GM19099 (cell line): ENCODE results near the gene USH2A.

Experiments
- POLR2A ChIP-seq: IDR thresholded peaks from 3 replicates; pipeline ENCODE4 v1.6.1; 2011; ENCODE audit warnings: low read depth; ENCODE audit not compliant: insufficient read length; ENCODE audit errors: extremely low read depth

The USH2A gene

DNA sequence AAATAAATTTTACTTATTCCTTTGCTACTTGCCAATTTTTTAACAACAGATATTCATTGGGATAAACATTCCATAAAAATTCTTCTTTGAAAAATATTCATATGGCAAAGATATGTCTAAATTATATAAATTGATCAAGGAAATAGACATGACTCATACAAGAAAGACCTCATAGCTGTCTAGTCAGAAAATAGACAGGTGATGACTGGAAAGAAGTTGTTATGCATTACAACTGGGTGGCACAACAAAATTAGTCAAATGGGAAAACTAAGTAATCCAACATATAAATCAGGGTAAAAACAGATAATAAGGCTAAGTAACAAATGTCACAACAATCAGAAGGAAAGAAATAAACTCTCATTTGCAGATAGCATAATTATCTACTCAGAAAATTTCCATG, 92.0 kb downstream of the USH2A start:
- no peak for TF ChIP-seq POLR2A

DNA sequence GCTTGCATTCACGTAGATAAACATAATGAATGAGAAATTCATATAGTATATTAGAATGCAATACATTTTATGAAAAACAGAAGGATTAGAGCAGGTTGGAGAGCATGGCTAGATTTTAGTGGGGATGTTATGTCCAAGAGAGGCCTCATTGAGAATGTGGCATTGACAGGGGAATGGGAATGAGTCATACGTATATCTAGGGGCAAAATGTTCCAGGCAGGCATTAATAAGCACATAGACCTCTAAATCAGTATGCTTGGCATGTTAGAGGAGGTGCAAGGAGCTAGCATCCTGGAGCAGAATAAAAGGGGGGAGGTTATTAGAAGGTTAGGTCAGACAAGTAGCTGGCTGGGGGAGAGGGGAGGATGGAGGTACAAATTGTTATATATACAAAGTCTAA, 93.0 kb downstream of the USH2A start:
- TF ChIP-seq POLR2A: no peak

DNA sequence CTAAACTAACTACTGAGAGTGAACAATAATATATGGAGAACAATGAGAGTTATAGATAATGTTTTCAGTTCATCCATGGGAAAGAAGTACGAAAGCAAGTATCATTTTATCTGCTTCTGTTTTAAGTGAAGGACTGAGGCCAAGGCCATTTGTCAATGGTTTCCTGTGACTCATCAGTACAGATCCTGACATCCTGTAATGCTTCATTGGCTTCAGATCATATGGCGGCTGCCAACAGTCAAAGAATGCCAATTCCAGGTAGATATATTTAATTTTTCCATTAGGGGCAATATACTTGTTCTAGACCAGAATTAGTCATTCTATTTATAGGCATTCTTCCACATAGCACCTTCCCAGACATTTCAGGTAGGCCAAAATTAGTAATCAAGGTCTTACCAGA, 97.3 kb downstream of the USH2A start:
- TF ChIP-seq POLR2A: no peak

DNA sequence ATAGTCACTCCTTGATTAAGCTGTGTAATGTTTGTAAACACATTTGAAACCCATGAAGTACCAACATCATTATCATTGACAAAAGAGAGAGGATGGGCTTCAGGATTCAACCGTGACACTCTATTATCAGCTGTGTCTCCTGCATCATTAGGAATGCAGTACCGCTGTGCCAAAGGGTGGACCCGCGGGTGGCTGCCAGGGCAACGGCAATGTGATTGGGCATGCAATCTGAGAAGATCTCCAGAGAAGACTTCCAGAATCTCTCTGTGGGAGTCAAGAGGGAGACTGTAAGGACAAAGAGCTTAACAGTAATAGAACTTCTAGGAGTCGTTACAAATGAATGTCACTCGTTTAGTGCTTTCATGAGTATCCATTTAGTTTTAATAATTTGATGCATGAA, 97.9 kb downstream of the USH2A start:
- no peak for TF ChIP-seq POLR2A

DNA sequence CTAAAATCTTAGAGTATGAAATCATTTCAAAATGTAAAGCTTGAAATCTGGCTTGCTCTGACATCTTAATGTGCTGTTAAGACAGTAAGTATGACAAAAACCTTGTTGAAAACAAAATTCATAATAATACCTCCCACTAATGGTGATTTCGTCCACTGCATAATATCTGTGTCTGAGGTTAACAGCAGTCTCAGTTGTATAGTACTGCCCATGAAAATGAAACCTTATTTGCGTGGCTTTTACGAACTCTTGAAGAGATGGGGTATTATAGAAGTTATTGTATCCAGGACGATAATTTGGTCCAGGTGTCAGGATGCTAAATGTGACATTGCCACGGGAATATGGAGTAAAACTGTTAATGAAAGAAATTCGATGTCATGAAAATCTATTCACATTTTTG, 99.9 kb downstream of the USH2A start:
- no peak for TF ChIP-seq POLR2A

DNA sequence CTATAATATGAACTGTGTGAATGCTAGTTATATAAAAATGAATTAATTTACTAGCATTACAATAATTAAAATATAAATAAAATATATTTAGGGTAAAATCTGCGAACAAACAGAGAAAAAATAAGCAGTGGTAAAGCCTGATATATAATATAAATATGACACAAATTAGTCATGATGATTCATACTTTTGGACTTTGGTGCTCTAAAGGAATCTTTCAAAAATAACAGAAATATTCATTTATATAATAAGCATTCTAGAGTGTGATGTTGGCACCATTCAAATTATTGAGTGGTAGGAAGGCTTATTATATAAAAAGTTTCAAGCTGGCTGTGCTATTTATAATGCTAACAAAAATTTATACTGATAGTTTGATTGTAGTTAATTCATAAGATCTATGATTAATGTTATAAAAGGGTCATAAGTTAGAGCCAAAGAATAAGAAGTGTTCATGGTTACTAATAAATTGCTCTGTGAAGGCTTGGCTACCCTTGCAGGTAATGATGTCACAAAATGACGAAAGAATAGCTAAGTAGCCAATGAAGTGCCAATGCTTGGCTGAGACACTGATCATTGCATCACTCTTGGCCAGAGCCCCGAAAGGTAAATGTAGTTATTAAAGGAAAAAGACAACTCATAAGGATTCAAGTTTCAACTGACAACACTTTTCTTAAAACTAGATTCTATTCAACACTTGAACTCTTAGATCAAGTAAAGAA, 108.7 kb downstream of the USH2A start:
- TF ChIP-seq POLR2A: no peak

DNA sequence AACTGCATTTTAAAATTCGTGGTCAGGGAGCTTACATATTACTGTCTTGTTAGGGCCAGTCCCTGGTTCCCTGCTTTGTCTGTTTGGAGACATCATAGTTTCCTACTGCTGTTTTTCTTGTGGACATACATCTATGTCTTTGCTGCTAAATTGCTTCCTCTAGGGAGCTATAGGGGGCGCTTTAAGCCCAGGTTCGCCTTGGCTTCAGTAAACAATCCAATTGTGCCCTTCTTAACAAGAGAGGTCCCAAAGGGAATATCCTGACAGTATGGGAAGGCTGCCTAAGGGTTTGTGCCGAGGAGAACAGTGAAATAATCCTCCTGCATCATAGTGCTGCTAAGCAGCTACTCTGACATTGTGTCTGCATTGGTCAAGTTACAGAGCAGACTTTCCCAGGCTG, 112.5 kb downstream of the USH2A start:
- no peak for TF ChIP-seq POLR2A

DNA sequence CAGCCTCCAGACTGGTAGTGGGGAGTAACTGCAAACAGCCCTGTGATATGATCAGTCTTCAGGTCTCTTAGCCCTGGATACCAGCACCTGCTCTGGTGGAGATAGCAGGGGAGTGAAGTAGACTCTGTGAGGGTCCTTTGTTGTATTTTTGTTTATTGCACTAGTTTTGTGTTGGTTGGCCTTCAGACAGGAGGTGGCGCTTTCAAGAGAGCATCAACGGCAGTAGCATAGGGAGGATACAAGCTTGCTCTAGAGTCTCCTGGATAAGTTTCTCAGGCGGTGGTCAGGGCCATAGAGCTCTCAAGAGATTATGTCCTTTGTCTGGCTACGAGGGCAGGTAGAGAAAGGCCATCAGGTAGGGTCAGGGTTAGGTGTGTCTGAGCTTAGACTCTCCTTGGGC, 116.4 kb downstream of the USH2A start:
- TF ChIP-seq POLR2A: no peak

DNA sequence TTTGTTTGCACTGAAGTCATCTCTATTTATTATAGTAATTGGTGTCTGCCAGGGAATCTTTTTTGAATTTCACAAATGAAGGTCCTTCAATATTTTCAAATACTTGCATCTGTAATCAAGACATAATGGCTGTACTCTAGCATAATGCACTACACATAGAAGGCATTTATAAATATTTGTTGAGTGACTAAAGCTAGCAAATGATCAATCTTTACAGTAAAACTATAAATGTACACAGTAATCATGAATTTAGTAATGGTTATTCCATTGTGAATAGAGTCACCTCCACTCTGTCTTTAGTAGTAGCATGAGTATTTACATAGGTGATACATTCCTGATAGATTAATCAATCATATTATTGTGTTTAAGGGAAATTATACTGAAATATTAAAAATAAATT, 119.6 kb downstream of the USH2A start:
- no peak for TF ChIP-seq POLR2A

DNA sequence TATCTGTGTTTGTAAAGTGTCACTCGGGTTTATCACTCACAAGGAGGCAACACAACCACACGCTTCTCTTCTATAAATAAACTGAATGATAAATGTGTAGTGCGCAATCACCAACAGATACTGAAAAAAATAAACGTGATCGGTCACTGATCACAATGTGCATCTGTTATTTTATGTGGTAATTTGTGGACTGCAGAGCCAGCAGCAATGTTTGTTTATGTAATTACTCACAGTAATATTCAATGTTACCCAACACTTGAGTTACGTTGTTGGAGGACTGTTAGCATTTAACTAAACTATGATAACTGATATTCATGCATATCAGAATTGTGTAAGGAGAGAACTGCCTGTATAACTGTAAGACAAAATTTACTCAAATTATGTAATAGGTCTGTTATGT, 129.6 kb downstream of the USH2A start:
- no peak for TF ChIP-seq POLR2A

DNA sequence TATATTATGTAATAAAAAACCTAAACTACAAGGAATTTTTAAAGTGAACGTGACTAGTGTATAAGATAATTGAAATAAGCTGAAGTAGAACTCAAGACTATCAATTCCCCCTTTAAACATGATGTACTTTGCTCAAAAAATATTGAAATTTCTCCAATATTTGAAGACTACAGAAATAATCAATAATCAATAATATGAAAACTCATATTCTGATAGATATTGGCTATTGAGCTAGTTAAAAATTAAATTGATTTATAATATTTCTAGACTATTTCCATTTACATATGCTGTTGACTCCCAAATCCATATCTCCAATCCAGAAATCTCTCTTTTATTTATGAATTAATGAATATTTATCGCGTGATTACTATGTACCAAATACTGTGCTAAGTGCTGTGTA, 133.2 kb downstream of the USH2A start:
- no peak for TF ChIP-seq POLR2A

DNA sequence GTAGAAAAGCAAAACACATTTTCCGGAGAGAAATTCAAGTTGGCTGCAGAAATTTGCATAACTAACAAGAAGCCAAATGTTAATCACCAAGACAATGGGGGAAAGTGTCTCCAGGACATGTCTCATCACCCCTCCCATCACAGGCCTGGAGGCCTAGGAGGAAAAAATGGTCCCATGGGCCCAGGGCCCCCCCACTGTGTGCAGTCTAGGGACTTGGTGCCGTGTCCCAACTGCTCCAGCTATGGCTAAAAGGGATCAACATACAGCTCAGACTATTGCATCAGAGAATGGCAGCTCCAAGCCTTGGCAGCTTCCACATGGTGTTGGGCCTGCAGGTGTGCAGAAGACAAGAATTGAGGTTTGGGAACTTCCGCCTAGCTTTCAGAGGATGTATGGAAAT, 138.2 kb downstream of the USH2A start:
- TF ChIP-seq POLR2A: no peak

DNA sequence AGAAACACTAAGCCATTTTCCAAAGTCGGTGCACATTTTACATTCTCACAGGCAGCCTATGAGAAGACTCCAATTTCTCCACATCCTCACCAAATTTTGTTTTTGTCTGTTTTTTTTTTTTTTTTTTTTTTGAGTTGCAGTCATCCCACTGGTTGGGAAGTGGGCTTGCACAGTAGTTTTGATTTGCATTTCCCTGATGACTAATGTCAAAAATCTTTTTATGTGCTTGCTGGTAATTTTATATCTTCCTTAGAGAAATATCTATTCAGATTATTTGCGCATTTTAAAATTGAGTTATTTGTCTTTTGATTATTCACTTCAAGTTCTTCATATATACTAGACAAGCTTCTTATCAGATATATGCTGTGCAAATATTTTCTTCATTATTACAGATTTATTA, 141.5 kb downstream of the USH2A start:
- no peak for TF ChIP-seq POLR2A

DNA sequence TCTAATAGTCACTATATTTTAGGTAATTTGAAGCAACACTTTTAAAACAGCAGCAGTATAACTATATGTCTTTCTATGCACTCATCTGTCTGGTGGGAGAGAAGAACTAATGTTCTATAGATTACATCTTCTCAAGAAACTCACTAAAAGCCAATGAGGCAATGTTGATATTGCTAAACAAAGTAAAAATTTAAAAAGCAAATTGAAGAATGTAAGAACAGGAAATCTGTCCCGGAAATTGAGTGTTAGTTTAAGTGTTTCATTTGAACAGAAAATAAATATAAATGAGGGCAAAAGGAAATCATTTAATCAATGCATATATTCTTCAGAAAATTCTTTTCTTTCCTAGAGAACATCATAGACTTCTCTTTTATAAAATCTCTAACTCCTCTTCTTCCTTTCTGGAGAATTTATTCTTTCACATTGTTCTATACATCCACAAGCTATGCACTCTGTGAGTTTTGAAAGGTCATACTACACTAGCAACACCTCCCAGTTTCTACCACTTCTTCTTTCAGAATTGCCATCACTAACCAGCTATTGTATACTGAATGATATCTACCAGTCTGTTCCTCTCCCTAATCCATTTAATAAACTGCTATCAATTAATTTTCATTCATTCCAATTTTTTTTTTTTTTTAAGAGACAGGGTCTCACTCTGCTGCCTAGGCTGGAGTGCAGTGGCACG, 153.0 kb downstream of the USH2A start:
- no peak for TF ChIP-seq POLR2A

DNA sequence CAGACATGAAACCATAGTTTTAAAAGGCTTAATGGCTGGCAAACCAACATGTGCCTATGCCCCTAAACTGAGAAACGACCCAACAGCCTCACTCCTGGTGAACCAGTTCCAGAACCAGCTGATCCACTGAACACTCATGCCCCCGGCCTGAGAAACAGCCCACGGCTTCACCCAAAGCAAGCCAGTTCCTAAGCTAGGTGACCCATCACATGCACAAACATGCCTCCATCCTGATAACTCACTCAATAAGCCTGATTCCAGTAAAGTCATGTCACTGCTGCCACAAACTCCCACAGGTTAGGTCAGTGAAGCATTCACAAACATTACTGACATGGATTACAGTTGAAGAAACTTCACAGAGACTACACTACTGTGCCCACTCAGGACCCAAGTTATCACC, 161.6 kb downstream of the USH2A start:
- no peak for TF ChIP-seq POLR2A

DNA sequence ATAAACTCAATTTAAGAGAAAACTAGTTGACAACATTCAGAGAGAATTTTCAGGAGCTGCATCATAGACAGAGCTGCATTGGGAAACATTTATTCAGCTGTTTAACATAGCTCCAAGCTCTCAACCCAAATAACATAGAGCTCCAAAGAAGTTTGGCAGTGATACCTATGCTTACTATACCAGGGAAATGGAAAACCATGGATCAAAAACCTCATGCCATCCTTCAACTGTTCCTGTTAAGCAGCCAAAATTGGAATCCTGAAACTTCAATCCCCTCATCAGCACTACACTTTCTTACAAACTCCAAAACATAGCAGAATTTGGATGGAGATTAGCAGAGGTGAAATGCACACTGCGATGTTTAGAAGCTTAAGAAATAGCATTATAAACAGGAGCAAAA, 164.4 kb downstream of the USH2A start:
- no peak for TF ChIP-seq POLR2A

DNA sequence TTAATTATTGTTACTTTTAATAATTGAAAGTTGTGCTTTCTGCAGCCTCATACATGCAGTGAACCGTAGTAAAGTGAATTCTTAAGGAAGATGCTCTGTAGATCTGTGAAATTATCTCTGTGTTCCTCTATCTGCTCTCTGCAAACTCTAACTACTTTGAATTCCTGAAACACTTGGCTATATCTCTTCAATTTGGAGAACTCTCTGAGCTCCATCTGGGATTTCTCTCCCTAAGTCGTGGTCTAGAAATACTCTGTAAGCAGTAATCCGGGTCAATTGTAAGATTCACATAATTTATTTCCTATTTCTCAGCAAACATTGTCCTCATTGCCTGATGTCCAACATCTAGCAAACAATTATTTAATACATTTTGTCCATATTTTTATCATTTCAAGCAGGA, 164.9 kb downstream of the USH2A start:
- TF ChIP-seq POLR2A: no peak

DNA sequence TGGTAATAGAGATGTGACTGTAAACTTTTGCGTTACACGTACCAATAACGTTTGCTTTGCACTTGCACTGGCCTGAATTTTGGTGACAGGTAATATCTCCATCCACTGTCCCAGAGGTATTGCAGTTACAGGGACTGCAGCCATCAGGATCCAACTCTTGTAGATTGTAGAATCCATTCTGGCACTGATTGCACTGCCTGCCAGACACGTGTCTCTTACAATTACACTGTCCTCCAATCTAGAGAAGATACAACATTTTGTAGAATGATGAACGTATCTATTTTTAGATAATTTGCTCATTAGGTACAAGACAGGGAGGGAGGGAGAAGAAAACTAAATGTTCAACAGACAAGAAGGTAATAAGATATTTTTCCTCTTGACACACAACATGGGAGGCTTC, 172.4 kb downstream of the USH2A start:
- no peak for TF ChIP-seq POLR2A

DNA sequence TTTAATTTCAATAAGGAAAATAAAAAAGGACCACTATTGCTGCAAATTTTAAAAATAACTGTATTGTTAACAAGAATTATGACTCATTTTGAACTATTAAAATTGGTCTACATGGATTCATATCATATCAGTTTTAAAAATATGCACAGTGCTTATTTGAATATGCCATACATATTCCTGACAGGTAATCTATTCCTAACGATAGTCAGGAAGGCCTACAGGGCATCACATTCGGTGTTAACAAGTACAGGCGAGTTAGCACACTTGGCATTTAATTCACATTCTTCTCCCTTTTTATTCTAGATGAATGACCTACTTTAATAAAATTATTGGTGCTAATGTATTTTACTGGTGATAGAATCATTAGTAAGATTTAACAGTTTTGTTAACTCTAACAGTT, 174.6 kb downstream of the USH2A start:
- TF ChIP-seq POLR2A: no peak
